Muscle layer of colon (tissue), 2 donors: ENCODE measurements around the gene CHD5.

ENCODE experiments used
- H3K27ac ChIP-seq: one replicate; pipeline ENCODE4 v1.7.0; 2013; ENCODE audit warnings: low read depth, mild to moderate bottlenecking, low read length, moderate library complexity
- H3K27me3 ChIP-seq, 2 donors: one replicate each; pipeline ENCODE4 v1.7.0; 2013; ENCODE audit warnings: low read length in 2 of 2, mild to moderate bottlenecking in 2 of 2; ENCODE audit not compliant: insufficient read depth in 2 of 2, control insufficient read depth in 1 of 2
- H3K36me3 ChIP-seq: one replicate; pipeline ENCODE4 v1.7.0; 2013; ENCODE audit warnings: mild to moderate bottlenecking, low read length; ENCODE audit not compliant: insufficient read depth
- H3K4me1 ChIP-seq: one replicate; pipeline ENCODE4 v1.7.0; 2013; ENCODE audit warnings: mild to moderate bottlenecking, low read length; ENCODE audit not compliant: insufficient read depth
- H3K4me3 ChIP-seq, 2 donors: one replicate each; pipeline ENCODE4 v1.7.0; 2013; ENCODE audit warnings: low read length in 2 of 2, low read depth in 1 of 2, mild to moderate bottlenecking in 1 of 2, moderate library complexity in 1 of 2
- H3K9ac ChIP-seq: one replicate; pipeline ENCODE4 v1.7.0; 2013; ENCODE audit warnings: low read length
- H3K9me3 ChIP-seq: one replicate; pipeline ENCODE4 v1.7.0; 2013; ENCODE audit warnings: mild to moderate bottlenecking, low read length
- donor health status: abdominal sarcoma.
- donor health status: Adenocarcinoma of cecum.

The CHD5 gene

DNA sequence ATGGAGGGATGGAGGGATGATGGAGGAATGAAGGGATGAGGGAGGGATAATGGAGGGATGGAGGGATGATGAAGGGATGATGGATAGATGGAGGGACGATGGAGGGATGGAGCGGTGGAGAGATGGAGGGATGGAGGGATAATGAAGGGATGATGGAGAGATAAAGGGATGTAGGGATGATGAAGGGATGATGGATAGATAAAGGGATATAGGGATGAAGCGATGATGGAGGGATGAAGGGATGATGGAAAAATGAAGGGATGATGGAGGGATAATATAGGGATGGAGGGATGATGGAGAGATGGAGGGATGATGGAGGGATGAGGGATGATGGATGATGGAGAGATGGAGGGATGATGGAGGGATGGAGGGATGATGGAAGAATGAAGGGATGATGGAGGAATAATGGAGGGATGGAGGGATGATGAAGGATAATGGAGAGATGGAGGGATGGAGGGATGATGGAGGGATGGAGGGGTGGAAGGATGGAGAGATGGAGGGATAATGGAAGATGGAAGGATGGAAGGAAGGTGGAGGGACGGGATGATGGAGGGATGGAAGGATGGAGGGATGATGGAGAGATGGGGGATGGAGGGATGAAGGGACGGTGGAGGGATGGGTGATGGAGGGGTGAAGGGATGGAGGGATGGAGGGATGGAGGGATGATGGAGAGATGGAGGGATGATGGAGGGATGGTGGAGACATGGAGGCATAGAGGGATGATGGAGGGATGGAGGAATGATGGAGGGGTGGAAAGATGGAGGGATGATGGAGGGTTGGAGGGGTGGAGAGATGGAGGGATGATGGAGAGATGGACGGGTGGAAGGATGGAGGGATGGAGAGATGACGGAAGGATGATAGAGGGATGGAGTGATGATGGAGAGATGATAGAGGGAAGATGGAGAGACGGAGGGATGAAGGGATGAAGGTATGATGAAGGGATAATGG is 72.4 kb downstream of the CHD5 start:
- peaks cover 0 to 38% of the 10 kb centered on the region in 2 donors for H3K27me3 ChIP-seq

DNA sequence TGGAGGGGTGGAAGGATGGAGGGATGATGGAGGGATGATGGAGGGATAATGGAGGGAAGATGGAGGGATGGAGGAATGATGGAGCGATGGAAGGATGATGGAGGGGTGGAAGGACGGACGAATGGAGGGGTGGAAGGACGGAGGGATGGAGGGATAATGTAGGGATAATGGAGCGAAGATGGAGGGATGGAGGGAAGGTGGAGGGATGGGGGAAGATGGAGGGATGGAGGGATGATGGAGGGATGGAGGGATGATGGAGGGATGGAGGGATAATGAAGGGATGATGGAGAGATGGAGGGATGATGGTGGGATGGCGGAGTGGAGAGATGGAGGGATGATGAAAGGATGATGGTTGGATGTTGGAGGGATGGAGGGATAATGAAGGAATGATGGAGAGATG is 73.1 kb downstream of the CHD5 start:
- Histone ChIP-seq H3K27me3 (peaks cover 0 to 44% of the 10 kb centered on the region in 2 donors), H3K4me1 (no peaks in the 10 kb centered on the region), H3K27ac (no peak overlapping the region), H3K4me3 (no peak overlapping the region), H3K36me3 (no peaks in the 10 kb centered on the region), H3K9me3 (no peaks in the 10 kb centered on the region), H3K9ac (no peak overlapping the region)

More for the DNA sequence above, 72.4 kb downstream of the CHD5 start:
- Histone ChIP-seq H3K27ac (no peak overlapping the region), H3K9me3 (no peaks in the 10 kb centered on the region), H3K36me3 (no peaks in the 10 kb centered on the region), H3K4me3 (no peak overlapping the region), H3K9ac (no peak overlapping the region), H3K4me1 (no peaks in the 10 kb centered on the region)

DNA sequence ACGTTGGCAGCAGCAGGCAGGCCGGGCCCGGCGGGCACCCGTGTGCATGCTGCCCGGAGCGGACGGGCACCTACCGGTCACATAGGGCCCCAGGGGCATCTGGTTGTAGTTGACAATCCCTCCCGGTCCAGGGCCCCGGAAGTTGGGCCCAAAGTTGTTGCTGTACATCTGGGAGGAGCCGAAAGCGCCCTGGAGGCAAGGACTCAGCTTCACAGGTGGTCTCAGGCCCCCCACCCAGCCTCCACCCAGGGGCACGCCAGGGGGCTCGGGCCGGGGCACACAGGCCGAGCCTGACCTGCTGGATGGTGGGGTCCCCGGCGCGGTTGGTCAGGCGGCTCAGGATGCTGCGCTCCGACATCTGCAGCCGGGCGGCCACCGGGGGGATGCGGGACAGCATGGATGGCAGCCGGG is 73.8 kb downstream of the CHD5 start:
- Histone ChIP-seq H3K9ac (no peak overlapping the region), H3K4me3 (no peak overlapping the region), H3K27me3 (peaks cover 0 to 46% of the 10 kb centered on the region in 2 donors), H3K27ac (no peak overlapping the region), H3K36me3 (no peaks in the 10 kb centered on the region), H3K9me3 (no peaks in the 10 kb centered on the region), H3K4me1 (no peaks in the 10 kb centered on the region)

DNA sequence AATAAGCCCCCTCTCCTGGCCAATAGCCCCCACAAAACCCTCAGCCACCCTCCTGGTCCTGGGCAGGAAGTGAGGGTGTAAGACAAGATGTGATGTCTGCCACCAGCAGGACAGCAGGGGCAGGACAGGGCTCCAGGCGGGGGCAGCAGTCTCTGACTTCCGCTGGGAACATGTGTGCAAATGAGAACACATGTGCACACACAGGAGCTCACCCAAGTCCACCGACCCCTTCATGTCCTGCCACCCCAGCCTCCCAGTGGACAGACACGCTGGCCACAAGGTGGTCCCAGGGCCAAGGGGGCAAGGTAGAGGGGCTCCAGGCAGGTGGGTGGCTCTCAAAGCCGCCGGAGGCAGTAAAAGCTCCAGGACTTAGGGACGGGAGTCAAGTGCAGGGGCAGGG is 74.4 kb downstream of the CHD5 start:
- H3K27me3 ChIP-seq = peaks cover 0 to 47% of the 10 kb centered on the region in 2 donors
- H3K4me3 ChIP-seq = no peak overlapping the region

DNA sequence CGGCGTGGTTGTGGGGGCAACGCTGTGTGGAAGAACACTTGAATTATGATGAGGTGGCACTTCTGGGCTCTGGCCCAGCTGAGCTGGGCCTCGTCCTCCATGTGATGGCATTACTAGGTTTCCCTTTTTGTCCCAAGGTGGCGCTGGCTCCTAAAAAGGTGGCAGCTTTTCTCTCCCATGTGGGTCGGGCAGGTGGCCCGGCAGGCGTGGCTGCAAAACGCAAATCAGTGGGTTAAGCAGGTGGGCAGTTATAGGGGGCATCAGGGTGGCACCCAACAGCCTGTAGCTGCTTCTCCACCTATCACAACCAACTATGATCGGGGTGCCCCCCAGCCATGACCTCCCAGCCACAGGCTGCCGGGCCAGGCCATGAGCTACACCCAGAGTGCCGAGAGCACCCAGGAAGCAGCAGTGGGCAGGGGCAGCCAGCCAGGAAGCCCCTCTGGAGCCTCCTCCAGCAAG is 74.9 kb downstream of the CHD5 start:
- Histone ChIP-seq H3K36me3 (no peaks in the 10 kb centered on the region), H3K27me3 (peaks cover 0 to 52% of the 10 kb centered on the region in 2 donors), H3K4me3 (no peak overlapping the region), H3K27ac (no peak overlapping the region), H3K4me1 (no peaks in the 10 kb centered on the region), H3K9me3 (no peaks in the 10 kb centered on the region), H3K9ac (no peak overlapping the region)

More for the DNA sequence above, 74.4 kb downstream of the CHD5 start:
- no peaks in the 10 kb centered on the region for H3K36me3 ChIP-seq
- no peaks in the 10 kb centered on the region for H3K4me1 ChIP-seq
- no peak overlapping the region for H3K27ac ChIP-seq
- no peak overlapping the region for H3K9ac ChIP-seq
- no peaks in the 10 kb centered on the region for H3K9me3 ChIP-seq

DNA sequence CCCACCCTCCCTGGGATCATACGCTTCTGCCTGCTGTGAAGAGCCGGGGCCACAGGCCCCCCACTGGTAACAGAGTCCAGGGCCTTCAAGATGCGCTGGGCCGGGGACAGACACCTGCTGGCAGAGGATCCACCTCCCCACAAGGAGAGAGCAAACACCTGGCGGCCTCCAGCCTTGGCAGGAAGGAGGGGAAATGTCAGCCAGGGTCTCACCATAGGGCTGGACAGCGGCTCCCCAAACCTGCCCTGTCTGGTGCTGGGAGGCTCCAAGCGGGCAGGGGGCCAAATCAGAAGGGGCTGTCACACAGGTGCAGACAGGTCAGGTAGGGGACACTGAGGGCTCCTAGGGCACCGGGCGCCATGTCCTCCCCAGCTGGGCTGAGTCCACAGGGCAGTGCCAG is 75.5 kb downstream of the CHD5 start:
- peaks cover 0 to 53% of the 10 kb centered on the region in 2 donors for H3K27me3 ChIP-seq
- H3K9ac ChIP-seq = no peak overlapping the region
- no peaks in the 10 kb centered on the region for H3K4me1 ChIP-seq
- no peak overlapping the region for H3K4me3 ChIP-seq
- no peak overlapping the region for H3K27ac ChIP-seq
- H3K9me3 ChIP-seq = no peaks in the 10 kb centered on the region
- H3K36me3 ChIP-seq = no peaks in the 10 kb centered on the region

DNA sequence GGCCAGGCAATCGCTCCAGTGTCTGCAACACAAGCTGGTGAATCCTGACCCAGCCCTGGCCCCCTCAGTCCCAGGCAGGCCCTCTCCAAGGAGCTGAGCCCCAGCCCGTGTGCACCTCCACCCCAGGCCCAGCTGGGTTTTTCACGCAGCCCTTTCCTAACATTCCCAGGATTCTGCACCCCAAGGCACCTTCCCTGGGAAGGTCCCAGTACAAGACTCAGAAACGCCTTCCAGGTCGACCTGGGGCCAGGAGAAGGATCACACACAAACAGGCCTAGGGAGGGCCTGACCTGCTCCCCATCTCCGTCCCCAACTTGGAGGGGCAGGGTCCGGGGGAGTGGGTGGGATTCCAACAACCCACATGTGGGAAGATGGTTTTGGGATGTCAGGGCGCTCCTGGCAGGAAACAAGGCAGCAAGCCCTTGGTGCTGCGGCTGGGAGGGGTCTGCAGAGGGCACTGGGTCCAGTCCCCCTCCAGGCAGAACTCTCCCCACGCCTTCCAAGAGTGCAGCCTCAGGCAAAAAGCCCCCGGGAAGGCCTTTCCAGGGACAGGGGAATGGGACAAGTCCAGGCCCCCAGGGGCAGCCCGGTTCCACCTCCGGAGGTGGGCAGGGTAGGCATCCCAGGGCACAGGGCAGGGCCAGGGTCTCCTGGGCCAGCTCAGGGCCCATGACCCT is 76.1 kb downstream of the CHD5 start:
- Histone ChIP-seq H3K9ac (no peak overlapping the region), H3K4me3 (no peak overlapping the region), H3K36me3 (no peaks in the 10 kb centered on the region), H3K4me1 (no peaks in the 10 kb centered on the region), H3K9me3 (no peaks in the 10 kb centered on the region), H3K27ac (no peak overlapping the region), H3K27me3 (peaks cover 0 to 51% of the 10 kb centered on the region in 2 donors)

DNA sequence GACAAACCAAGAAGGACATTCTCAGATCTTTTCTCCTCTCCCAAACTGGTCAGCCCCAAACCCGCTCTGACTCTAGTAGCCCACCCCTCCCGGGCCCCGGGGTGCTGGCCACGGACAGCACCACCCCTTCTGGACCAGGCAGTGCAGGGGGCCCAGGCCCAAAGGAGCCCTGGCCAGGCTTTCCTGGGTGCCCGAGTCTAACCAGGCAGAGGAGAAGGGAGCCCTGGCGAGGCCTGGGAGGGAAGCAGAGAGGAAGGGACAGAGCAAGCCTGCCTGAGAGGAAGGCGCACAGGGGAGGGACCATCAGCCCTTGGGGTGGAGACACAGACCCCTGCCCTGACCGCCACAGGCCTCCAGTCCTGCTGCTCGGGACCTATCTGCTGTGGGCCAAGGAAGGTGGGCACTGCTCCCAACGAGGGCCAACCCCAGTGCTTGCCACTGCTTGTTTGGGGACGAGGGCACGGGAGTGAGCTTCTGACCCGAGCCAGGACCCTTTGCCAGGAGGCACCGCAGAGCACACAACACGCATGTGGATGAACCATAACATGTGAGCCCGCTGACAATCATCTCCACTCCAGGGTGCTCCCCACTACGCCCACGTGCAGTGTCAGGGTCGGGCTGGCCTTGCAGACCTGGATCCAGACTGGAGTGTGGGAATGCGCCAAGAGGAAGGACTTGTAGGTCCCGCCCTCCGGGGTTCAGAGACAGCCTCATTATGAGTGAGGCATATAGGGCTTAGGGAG is 76.8 kb downstream of the CHD5 start:
- Histone ChIP-seq H3K4me1 (no peaks in the 10 kb centered on the region), H3K9ac (no peak overlapping the region), H3K27me3 (peaks cover 0 to 44% of the 10 kb centered on the region in 2 donors), H3K4me3 (no peak overlapping the region), H3K9me3 (no peaks in the 10 kb centered on the region), H3K36me3 (no peaks in the 10 kb centered on the region), H3K27ac (no peak overlapping the region)

DNA sequence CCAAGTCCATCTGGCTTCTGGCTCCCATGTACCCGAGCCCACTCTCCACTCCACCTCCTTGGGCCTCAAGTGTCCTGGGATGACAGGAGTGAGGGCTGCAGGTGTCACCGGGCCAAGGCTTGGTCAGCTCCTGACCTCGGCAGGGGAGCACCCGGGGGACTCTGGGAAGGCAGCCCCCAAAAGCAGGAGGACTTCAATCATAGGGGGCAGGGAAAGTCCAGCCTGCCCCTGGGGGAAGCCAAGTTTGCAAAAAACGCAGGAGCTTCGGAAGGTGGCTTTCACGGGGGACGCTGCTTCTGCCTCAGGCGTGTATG is 77.6 kb downstream of the CHD5 start:
- no peak overlapping the region for H3K27ac ChIP-seq
- no peaks in the 10 kb centered on the region for H3K36me3 ChIP-seq
- no peak overlapping the region for H3K4me3 ChIP-seq
- no peak overlapping the region for H3K9ac ChIP-seq
- H3K9me3 ChIP-seq = no peaks in the 10 kb centered on the region
- no peaks in the 10 kb centered on the region for H3K4me1 ChIP-seq
- peaks cover 0 to 40% of the 10 kb centered on the region in 2 donors for H3K27me3 ChIP-seq

DNA sequence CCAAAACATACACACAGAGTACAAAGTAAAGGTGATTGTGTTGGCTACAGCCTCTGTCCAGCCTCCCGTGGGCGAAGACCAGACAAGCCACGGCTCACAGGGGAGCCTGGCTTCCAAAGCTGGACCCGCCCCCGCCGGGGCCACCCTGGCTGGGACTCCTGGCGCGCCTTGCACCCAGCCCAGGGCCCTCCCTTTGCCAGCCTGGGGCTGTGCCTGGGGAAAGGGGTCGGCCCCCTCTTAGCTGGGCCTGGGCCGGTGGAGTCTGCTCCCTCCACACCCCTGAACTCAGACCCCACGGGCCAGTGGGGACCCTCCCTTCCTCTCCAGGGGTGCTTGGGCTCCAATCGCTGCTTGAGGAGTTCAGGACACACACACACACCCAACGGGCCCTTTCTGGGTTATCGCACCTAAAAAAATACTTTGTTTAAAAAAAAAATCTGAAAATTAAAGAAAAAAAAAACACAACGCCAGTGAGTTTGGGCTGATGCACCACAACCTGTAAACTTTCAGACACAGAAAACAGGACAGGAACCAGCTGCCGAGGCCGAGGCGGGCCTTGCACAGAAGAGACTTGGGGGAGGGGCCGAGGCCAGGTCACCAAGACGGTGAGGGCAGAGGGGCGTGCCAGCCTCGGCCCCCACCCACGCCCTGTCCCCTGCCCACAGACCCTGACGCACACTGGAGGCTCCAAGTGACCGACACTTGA is 78.1 kb downstream of the CHD5 start:
- Histone ChIP-seq H3K9me3 (no peaks in the 10 kb centered on the region), H3K4me1 (no peaks in the 10 kb centered on the region), H3K27ac (no peak overlapping the region), H3K36me3 (no peaks in the 10 kb centered on the region), H3K9ac (no peak overlapping the region), H3K4me3 (no peak overlapping the region), H3K27me3 (peaks cover 0 to 40% of the 10 kb centered on the region in 2 donors)
